GM21526 (cell line): Measurements from ENCODE around the gene ACCSL.

Experiments
- ATAC-seq: cut with Tn5 transposase; IDR thresholded peaks from one replicate; pipeline ENCODE4 v1.9.1; 2021; ENCODE audit warnings: moderate library complexity; ENCODE audit not compliant: unreplicated experiment, low FRiP score

The ACCSL gene

DNA sequence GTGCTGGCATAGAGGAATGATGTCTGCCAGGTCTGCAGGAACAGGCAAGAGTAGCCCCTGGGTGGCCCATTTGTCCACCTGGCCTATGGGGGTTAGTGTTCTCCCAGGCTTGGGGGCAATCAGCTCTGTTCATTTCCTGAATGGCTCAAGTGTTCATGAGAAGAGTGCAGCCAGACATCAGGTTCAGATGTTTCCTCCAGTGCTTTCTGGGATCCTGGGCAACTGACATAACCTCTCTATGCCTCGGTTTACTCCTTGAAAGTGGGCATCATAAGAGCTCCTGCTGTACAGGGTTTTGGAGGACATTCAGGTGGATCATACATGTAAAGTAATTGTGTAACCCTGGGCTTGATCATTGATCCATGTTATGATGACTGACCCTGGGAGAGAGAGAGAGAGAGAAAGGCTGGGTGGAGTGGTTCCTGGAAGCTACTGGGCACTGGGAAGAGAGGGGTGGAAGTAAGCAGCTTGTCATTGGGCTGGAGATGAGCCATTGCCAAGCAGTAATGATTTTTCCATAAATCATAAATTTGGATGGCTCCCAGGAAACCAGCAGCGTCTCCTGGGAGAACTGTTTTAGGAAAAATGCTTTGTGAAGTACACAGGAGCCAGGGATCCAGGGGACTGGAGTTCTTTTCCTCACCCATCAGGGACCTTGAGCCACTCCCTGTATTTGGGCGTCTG lies 30.2 kb upstream of the ACCSL start:
- ATAC-seq, result no peak

DNA sequence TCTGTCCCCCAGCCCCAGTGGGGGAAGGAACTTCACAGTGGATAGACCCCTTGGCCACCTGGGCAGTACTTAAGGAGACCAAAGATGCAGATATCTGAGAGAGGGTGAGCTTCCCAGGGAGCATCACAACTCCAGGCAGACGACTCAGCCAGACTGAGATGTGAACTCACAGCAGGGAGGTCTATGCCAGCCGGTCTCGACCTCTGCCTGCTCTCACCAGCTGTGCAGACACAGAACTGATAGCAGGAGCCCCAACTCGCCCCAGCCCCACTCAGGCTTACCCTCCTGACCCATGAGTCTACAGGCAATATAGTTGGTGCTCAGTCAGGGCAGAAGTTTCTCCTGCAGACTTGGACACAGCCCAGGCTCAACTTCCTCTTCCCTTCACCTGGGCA lies 29.7 kb upstream of the ACCSL start:
- no peak for ATAC-seq

DNA sequence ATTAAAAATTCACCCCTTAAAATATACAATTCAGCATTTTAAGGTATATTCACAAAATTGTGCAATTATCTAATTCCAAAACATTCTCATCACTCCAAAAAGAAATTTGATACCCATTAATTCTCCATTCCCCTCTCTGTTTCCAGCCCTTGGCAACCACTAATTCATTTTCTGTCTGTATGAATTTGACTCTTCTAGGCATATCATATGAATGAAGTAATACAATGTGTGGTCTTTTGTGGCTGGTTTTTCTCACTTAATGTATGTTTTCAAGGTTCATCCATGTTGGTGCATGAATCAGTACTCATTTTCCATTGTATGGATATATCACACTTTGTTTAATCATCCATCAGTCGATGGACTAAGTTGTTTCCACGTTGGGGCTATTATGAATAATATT lies 29.0 kb upstream of the ACCSL start:
- ATAC-seq, result no peak

DNA sequence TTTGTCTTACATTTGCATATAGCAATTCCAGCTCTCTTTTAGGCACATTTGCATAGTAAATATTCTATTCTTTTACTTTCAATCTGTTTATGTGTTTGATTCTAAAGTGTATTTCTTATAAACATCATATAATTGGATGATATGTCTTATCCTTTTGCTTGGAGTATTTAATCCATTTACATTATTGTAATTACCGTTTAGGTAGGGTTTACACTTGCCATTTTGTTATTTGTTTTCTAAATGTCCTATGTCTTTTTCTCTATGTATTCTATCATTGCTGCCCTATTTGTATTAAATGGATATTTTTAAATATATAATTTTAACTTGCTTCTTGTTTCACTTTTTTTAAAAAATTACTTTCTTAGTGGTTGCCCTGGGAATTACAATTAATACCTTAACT lies 22.8 kb upstream of the ACCSL start:
- no peak for ATAC-seq

DNA sequence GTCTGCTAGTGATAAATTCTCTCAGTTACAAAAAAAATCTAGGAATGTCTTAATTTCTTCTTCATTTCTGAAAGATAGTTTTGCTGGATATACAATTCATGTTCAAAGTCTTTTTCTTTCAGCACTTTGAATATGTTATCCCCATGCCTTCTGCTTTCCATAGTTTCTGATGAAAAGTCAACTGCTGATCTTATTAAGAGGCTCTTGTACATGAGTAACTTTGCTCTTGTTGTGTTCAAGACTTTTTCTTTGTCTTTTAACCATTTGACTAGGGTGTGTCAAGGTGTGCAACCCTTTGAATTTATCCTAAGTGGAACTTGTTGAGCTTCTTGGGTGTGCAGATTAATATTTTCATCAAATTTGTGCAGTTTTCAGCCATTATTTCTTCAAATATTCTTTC lies 22.1 kb upstream of the ACCSL start:
- no peak for ATAC-seq

DNA sequence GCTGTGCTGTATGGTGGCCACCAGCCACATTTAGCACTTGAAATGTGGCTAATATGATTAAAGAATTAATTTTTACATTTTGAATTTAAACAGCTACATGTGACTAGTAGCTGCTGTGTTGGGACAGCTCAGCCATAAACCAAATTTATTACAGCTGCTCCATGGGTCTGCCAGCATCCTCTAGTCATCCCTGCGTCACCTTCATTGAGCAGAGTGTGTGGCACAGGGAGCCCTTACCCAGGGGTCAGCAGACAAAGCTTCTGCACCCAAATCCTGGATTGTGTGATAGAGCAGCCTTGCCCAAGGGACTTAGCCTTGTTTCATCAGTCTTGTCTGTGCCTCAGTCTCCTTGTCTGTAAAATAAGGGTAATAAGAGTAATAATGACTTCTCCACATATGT lies 19.4 kb upstream of the ACCSL start:
- no peak for ATAC-seq

GRCh38 chr11:44028816-44029506 lies 18.8 kb upstream of the ACCSL start:
- ATAC-seq, result no peak

DNA sequence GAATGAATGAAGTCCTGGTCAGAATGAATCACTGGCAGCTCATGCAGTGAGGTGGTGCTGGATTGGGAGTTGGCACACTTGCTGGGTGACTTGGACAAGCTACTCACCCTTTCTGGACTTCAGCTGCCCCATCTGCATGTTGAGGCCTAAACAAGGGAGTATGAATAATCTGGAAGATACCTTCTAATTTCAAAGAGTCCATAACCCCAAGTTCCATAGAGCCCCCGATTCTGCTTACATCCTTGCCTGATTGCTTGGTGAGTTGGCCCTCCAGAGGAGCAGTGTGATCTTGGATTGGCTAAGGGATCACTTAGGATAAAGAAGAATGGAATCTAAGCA lies 18.3 kb upstream of the ACCSL start:
- no peak for ATAC-seq

DNA sequence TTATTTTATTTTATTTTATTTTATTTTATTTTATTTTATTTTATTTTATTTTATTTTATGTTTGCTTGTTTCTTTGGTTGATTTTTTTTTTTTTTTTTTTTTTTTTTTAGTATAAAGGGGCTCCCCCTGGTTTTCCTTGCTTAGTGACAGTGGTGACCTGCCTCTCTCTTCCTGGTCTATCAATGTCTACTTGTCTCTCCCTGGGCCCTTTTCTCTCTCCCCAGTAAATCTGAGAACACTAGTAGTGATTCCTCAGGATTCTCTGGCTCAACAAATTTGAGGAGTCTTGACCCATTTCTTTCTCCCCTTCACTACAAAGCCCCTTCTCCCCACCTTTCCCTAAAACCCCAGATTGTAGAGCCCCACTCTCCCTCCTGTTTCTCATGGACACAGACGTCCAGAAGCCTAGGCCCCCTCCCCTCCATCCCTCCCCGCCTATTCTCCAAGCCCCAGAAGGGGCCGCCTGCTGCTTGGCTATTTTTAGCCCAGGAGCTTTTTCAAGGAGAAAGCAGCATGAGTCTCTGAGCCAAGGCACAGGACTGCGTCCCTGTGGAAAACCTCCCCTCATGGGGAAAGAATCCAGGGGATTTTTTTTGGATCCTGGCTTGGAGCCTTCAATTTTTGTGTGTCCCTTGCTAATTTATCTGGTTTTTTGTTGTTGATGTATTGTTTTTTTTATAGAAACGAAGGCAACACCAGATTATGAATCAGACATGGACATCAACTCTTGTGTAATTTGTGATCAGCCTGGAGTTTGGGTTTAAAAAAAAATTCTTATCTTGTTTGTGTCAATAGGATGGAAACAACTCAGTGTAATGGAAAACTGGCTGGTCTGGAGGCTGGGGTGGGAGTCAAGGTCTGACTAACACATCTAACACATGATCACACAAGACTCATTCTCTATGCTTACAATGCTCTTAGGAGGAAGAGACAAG lies 17.5 kb upstream of the ACCSL start:
- no peak for ATAC-seq

GRCh38 chr11:44030996-44031395 lies 16.8 kb upstream of the ACCSL start:
- no peak for ATAC-seq

GRCh38 chr11:44031549-44031948 lies 16.2 kb upstream of the ACCSL start:
- no peak for ATAC-seq

GRCh38 chr11:44032299-44033085 lies 15.3 kb upstream of the ACCSL start:
- ATAC-seq, result no peak

DNA sequence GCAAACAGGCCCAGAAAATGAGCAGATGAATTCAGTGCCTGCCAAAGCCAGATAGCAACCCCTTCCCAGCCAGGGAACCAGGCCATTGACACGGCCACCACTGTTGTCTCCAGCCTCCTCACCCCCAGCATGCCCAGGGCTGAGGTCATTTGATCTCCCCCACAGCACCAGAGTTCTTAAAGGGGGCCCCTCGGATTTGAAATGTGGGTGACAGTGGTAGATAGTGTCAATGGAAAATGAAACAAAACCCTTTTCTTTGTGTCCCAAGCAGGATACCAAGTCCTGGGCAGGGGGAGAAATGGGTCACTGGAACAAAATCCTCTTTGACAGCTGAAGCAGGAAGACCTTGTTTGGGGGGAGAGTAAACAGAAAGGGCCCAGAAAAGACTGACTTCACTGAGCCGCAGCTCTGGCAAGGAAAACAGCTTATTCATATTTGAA lies 14.3 kb upstream of the ACCSL start:
- ATAC-seq, result no peak

GRCh38 chr11:44033856-44034255 lies 13.9 kb upstream of the ACCSL start:
- ATAC-seq, result no peak

DNA sequence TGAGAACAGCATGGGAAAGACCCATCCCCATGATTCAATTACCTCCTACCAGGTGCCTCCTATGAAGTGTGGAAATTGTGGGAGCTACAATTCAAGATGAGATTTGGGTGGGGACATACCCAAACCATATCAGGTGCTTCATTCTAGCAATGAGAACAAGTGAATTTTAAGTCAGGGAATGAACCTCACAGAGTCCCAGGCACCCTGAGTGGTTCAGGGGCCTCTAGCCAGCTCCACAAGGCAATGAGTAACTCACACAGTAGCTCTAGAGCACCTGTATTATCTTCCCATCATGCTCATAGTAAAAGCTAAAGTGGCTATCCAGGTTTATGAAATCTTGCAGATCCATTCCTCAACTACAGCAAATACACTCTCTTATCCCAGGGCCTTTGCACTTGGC lies 13.1 kb upstream of the ACCSL start:
- no peak for ATAC-seq

DNA sequence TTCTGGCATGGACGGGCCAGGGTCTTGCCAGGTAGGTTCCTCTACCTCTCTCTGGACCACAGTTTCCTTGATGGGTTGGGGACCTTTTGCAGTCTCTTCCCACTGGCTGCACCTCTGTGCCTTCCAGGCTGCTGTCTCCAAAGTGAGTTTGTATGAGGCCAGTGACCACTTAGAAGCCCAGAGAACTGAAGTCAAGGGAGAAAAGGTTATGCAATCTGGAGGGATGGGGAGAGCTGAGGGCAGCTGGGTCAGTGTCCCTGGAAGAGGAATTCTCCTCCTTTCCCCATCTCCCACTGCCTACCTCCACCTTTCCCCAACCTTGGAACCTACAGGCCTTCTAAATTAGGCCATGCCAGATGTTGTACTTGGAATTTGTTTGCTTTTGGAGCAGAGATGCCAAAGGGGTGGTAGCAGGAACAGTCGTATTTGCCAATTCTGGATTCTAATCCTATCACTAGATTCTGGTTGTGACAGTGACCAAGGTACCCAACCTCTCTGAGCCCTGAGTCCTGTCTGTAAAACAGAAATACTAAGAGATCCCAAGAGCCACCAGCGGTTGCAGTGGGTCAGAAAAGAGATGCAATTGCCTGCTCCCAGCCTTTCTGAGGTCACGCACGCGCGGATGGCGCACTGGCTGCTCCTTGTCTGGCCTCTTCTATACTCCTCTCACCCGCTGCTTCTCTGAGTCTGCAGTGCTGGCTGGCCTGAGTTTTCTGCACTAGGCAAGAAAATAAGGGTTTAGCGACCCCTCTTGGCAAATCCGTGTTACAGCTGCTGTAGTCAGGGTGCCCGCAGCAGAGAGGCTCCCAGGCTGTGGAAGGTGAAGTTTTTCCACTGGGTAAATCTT lies 10.7 kb upstream of the ACCSL start:
- peak; percentile 84 for ATAC-seq

DNA sequence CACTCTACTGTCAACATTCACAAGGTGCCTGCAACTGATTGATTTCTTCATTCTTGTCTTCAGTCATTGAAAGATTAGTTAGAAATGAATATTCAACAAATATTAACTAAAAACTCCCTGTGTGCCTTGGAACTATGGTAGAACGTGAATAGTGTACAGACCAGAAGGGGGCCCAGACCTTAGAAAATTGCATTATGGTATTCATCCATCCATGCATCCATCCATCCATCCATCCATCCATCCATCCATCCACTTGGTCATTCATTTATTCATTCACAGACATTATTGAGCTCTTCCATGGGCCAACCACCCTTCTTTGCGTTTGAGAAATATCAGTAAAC lies 10.2 kb upstream of the ACCSL start:
- no peak for ATAC-seq

GRCh38 chr11:44043157-44043556 lies 4.6 kb upstream of the ACCSL start:
- ATAC-seq, result no peak

DNA sequence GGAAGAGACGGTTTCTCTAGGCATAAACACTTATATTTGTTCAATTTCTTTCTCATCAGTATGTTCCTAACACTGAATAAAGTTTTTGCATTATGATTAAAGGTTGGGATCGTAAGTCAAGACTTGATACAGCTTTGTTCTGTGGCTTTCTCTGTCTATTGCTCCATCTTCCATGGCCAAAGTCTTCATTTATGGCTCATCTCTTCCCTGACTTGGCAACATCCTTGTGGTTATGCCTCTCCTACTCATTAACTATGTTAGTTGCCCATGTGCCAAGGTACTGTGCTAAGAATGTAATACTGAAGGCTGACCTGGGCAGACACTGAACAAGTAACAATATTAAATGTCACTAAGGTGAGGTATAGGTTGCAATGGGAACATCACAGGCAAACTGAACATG lies 1.6 kb upstream of the ACCSL start:
- no peak for ATAC-seq

- no peak for ATAC-seq
These were observed 483 bp upstream of the ACCSL start for GRCh38 chr11:44047298-44047697.
